Keratinocyte (primary cell): Measurements from ENCODE around the gene ADAMTS15. TPM values are rescaled to one million over a fixed set of nuclear protein-coding genes. Genes with fewer than 3 reads are reported as not detected.

Experiments used
- DNase-seq: peaks from one replicate; pipeline ENCODE4 v3.0.0-alpha.2; 2011; ENCODE audit warnings: low read depth, missing footprints, low spot score
- FAIRE-seq: peaks from 2 replicates; lab custom pipeline; 2011; peaks lifted over from hg19 to GRCh38; lab: Jason Lieb, UNC
- H2AFZ ChIP-seq: 2 replicates; pipeline ENCODE4 v1.6.0; 2012; ENCODE audit warnings: low read length, control low read depth, inconsistent platforms; ENCODE audit not compliant: control insufficient read depth
- H3K27ac ChIP-seq: 2 replicates; pipeline ENCODE4 v1.5.1; 2011; ENCODE audit warnings: low read length; ENCODE audit not compliant: control insufficient read depth, insufficient read depth
- H3K27me3 ChIP-seq: 3 replicates; pipeline ENCODE4 v1.6.0; 2011; ENCODE audit warnings: low read length; ENCODE audit not compliant: control insufficient read depth, insufficient read depth; ENCODE audit errors: extremely low read depth
- H3K36me3 ChIP-seq, 2 experiments: 2 replicates in 1 of 2; 3 replicates in 1 of 2; pipeline ENCODE4 v1.5.1; 2011; ENCODE audit warnings: low read length in 2 of 2, mild to moderate bottlenecking in 1 of 2; ENCODE audit not compliant: control insufficient read depth in 2 of 2, insufficient read depth in 2 of 2; ENCODE audit errors: extremely low read depth in 1 of 2
- H3K4me1 ChIP-seq: 3 replicates; pipeline ENCODE4 v1.5.1; 2011; ENCODE audit warnings: low read length; ENCODE audit not compliant: control insufficient read depth, insufficient read depth; ENCODE audit errors: extremely low read depth
- H3K4me2 ChIP-seq: 3 replicates; pipeline ENCODE4 v1.6.0; 2011; ENCODE audit warnings: low read depth, low read length; ENCODE audit not compliant: control insufficient read depth, insufficient read depth; ENCODE audit errors: extremely low read depth
- H3K4me3 ChIP-seq, 3 experiments: fragments of 200-600 bp in 1 of 3; sonication (generic) in 1 of 3; 2 replicates in 2 of 3; 3 replicates in 1 of 3; pipeline ENCODE4 v1.5.1; 2011 to 2016; ENCODE audit warnings: low read length in 3 of 3, mild to moderate bottlenecking in 3 of 3, control low read depth in 2 of 3, inconsistent platforms in 1 of 3, low read depth in 1 of 3, mixed read lengths in 1 of 3, mixed run types in 1 of 3, moderate library complexity in 1 of 3; ENCODE audit not compliant: control insufficient read depth in 2 of 3, insufficient read depth in 2 of 3; ENCODE audit errors: extremely low read depth in 1 of 3
- H3K79me2 ChIP-seq: 2 replicates; pipeline ENCODE4 v1.6.0; 2012; ENCODE audit warnings: low read length; ENCODE audit not compliant: control insufficient read depth, insufficient read depth
- H3K9ac ChIP-seq: 3 replicates; pipeline ENCODE4 v1.6.0; 2011; ENCODE audit warnings: low read length; ENCODE audit not compliant: control insufficient read depth, insufficient read depth; ENCODE audit errors: extremely low read depth
- H3K9me1 ChIP-seq: 3 replicates; pipeline ENCODE4 v1.6.0; 2011; ENCODE audit warnings: low read length; ENCODE audit not compliant: control insufficient read depth, insufficient read depth; ENCODE audit errors: extremely low read depth
- H3K9me3 ChIP-seq: 2 replicates; pipeline ENCODE4 v1.5.1; 2012; ENCODE audit warnings: low read depth, low read length; ENCODE audit not compliant: control insufficient read depth
- H4K20me1 ChIP-seq: 3 replicates; pipeline ENCODE4 v1.6.0; 2011; ENCODE audit warnings: low read length; ENCODE audit not compliant: control insufficient read depth, insufficient read depth; ENCODE audit errors: extremely low read depth
- CTCF ChIP-seq, 3 experiments: IDR thresholded peaks in 1 of 3; conservative IDR thresholded peaks in 1 of 3; optimal IDR thresholded peaks in 1 of 3; 2 replicates in 2 of 3; 3 replicates in 1 of 3; pipeline versions ENCODE3 to v1.5.1; 2011; ENCODE audit warnings: low read length in 3 of 3, mild to moderate bottlenecking in 3 of 3, moderate library complexity in 2 of 3, control low read depth in 1 of 3, inconsistent platforms in 1 of 3; ENCODE audit not compliant: insufficient read depth in 2 of 3; ENCODE audit errors: extremely low read depth in 1 of 3
- EZH2 ChIP-seq: IDR thresholded peaks from one replicate; pipeline ENCODE4 v1.6.1; 2012; ENCODE audit warnings: inconsistent platforms, mild to moderate bottlenecking, low read length, moderate library complexity
- dilution Hi-C: fragments of 300-500 bp; cut with MboI; formaldehyde crosslinking; loops from one replicate; pipeline ENCODE4 v1.7.0; 2020; ENCODE audit warnings: low sequenced_read_pairs; ENCODE audit not compliant: extremely low pct_ligation_motif_present
- polyA plus RNA-seq, 5 experiments: library from polyadenylated mRNA; depleted of rRNA in 3 of 5; stranded (reverse) in 3 of 5; stranded (forward) in 1 of 5; unstranded in 1 of 5; fragments of >200 nt; gene quantifications; 1 replicate in 1 of 5; 2 replicates in 3 of 5; 3 replicates in 1 of 5; pipeline versions ENCODE4 v1.2.1 to v1.2.3, GENCODE V29; 2011 to 2012; ENCODE audit warnings: missing spikeins in 2 of 5, low read depth in 1 of 5, low replicate concordance in 1 of 5

Gene ADAMTS15
- polyA plus RNA-seq, 1 donor (not counting 4 experiments of a cell fraction or from before 2014, with no cell fraction given): 0.30 TPM

- no peak for TF ChIP-seq EZH2
- TF ChIP-seq CTCF (optimal IDR thresholded peaks at IDR 0.05 in 1 of 3, IDR thresholded peaks at IDR 0.05 in 1 of 3, conservative IDR thresholded peaks at IDR 0.05 in 1 of 3; ENCODE audit: extremely low read depth in 1 of 3, insufficient read depth in 2 of 3, low read length in 3 of 3): no peak
- Histone ChIP-seq H3K9me3 (peaks cover 2% of the 10 kb centered on the region), H3K9me1 (no peaks in the 10 kb centered on the region), H3K4me1 (no peaks in the 10 kb centered on the region), H3K9ac (no peak overlapping the region), H3K36me3 (no peaks in the 10 kb centered on the region), H2AFZ (no peak overlapping the region), H4K20me1 (no peaks in the 10 kb centered on the region), H3K4me2 (no peak overlapping the region), H3K27me3 (no peaks in the 10 kb centered on the region), H3K4me3 (no peak overlapping the region), H3K27ac (no peak overlapping the region), H3K79me2 (no peaks in the 10 kb centered on the region)
- dilution Hi-C loops: no loop called here
- no peak for FAIRE-seq
- DNase-seq: no peak
These were observed 61.5 kb downstream of the ADAMTS15 start for GRCh38 chr11:130509942-130510341.

DNA sequence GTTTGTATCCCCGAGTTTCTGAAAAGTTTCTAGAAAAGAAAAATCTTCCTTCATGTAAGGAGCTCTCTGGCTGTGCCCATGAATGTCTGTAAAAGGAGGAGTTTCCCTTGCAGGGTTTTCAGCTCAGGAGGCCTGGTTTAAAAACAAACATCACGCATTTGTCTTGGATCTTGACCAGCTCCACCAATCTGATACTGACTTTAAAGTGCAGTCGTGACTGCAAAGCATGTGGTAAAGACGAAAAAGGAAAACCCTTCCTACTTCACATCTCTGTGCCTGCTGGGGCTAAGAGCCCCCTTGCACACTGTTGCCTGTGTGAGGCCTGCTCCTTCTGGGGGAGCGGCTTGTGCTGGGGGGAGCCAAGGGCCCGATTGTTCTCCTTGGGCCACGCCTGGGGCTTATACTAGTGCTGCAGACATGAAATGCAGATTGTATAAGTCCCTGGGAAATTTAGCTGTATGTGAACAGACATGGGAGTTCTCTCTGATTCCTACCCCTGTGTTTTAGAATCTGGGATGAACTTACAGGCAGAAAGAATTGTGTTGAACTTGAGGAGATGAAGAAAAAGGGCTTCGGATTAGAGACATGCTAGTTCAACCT is 62.1 kb downstream of the ADAMTS15 start:
- no peaks in the 10 kb centered on the region for H3K4me1 ChIP-seq
- TF ChIP-seq CTCF (optimal IDR thresholded peaks at IDR 0.05 in 1 of 3, IDR thresholded peaks at IDR 0.05 in 1 of 3, conservative IDR thresholded peaks at IDR 0.05 in 1 of 3; ENCODE audit: extremely low read depth in 1 of 3, insufficient read depth in 2 of 3, low read length in 3 of 3) (no peak), EZH2 (no peak)
- H3K27me3 ChIP-seq: no peaks in the 10 kb centered on the region
- H3K4me3 ChIP-seq: no peak overlapping the region
- FAIRE-seq (no peak), DNase-seq (no peak)
- no peaks in the 10 kb centered on the region for H3K36me3 ChIP-seq
- peaks cover 2% of the 10 kb centered on the region for H3K9me3 ChIP-seq
- dilution Hi-C loops: no loop called here
- no peaks in the 10 kb centered on the region for H4K20me1 ChIP-seq
- H3K9ac ChIP-seq: no peak overlapping the region
- no peaks in the 10 kb centered on the region for H3K79me2 ChIP-seq
- H3K27ac ChIP-seq: no peak overlapping the region
- H3K9me1 ChIP-seq: no peaks in the 10 kb centered on the region
- no peak overlapping the region for H3K4me2 ChIP-seq
- H2AFZ ChIP-seq: no peak overlapping the region
